ENCODE measurements around the gene PRR18. TPM values are rescaled to one million over a fixed set of nuclear protein-coding genes. Genes with fewer than 3 reads are reported as not detected.

PRR18 gene
- total and polyA plus RNA-seq, 2 of the 13 experiments (the other 11 are each of a cell fraction or from before 2014, with no cell fraction given) = 0.04 TPM

DNA sequence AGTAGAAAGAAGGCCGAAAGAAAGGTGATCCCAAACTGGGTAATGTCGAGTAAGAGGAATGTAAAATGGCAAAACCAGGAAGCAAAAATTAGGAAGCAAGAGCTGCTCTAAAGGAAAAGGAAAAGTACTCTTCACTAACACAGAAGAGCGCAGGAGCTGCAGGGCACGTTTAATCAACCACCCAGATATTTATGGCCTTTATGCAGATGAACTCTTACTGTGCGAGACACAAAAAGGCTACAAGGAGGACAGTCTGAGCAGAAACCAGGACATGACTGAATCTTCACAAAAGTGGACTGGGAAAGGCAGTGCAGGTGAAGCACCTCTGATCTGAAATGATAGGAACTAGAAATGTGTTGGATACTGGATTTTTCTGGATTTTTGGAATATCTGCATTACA, 15.2 kb upstream of the PRR18 start (continued):
- no peak for TF ChIP-seq ZNF629 (CRISPR knock-in tag; conservative IDR thresholded peaks at IDR 0.05)
- no peak for TF ChIP-seq ZNF569 (CRISPR knock-in tag; IDR thresholded peaks at IDR 0.05; ENCODE audit: borderline replicate concordance)
- TF ChIP-seq, protein P1, sequence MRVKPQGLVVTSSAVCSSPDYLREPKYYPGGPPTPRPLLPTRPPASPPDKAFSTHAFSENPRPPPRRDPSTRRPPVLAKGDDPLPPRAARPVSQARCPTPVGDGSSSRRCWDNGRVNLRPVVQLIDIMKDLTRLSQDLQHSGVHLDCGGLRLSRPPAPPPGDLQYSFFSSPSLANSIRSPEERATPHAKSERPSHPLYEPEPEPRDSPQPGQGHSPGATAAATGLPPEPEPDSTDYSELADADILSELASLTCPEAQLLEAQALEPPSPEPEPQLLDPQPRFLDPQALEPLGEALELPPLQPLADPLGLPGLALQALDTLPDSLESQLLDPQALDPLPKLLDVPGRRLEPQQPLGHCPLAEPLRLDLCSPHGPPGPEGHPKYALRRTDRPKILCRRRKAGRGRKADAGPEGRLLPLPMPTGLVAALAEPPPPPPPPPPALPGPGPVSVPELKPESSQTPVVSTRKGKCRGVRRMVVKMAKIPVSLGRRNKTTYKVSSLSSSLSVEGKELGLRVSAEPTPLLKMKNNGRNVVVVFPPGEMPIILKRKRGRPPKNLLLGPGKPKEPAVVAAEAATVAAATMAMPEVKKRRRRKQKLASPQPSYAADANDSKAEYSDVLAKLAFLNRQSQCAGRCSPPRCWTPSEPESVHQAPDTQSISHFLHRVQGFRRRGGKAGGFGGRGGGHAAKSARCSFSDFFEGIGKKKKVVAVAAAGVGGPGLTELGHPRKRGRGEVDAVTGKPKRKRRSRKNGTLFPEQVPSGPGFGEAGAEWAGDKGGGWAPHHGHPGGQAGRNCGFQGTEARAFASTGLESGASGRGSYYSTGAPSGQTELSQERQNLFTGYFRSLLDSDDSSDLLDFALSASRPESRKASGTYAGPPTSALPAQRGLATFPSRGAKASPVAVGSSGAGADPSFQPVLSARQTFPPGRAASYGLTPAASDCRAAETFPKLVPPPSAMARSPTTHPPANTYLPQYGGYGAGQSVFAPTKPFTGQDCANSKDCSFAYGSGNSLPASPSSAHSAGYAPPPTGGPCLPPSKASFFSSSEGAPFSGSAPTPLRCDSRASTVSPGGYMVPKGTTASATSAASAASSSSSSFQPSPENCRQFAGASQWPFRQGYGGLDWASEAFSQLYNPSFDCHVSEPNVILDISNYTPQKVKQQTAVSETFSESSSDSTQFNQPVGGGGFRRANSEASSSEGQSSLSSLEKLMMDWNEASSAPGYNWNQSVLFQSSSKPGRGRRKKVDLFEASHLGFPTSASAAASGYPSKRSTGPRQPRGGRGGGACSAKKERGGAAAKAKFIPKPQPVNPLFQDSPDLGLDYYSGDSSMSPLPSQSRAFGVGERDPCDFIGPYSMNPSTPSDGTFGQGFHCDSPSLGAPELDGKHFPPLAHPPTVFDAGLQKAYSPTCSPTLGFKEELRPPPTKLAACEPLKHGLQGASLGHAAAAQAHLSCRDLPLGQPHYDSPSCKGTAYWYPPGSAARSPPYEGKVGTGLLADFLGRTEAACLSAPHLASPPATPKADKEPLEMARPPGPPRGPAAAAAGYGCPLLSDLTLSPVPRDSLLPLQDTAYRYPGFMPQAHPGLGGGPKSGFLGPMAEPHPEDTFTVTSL (CRISPR knock-in tag; IDR thresholded peaks at IDR 0.05; ENCODE audit: borderline replicate concordance) = no peak
- TF ChIP-seq ZNF740 (CRISPR knock-in tag; IDR thresholded peaks at IDR 0.05) = no peak
- TF ChIP-seq, protein P2, sequence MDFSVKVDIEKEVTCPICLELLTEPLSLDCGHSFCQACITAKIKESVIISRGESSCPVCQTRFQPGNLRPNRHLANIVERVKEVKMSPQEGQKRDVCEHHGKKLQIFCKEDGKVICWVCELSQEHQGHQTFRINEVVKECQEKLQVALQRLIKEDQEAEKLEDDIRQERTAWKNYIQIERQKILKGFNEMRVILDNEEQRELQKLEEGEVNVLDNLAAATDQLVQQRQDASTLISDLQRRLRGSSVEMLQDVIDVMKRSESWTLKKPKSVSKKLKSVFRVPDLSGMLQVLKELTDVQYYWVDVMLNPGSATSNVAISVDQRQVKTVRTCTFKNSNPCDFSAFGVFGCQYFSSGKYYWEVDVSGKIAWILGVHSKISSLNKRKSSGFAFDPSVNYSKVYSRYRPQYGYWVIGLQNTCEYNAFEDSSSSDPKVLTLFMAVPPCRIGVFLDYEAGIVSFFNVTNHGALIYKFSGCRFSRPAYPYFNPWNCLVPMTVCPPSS (IDR thresholded peaks at IDR 0.05) = no peak
- no peak for TF ChIP-seq ZNF605 (CRISPR knock-in tag; IDR thresholded peaks at IDR 0.05)
- TF ChIP-seq, protein P3, sequence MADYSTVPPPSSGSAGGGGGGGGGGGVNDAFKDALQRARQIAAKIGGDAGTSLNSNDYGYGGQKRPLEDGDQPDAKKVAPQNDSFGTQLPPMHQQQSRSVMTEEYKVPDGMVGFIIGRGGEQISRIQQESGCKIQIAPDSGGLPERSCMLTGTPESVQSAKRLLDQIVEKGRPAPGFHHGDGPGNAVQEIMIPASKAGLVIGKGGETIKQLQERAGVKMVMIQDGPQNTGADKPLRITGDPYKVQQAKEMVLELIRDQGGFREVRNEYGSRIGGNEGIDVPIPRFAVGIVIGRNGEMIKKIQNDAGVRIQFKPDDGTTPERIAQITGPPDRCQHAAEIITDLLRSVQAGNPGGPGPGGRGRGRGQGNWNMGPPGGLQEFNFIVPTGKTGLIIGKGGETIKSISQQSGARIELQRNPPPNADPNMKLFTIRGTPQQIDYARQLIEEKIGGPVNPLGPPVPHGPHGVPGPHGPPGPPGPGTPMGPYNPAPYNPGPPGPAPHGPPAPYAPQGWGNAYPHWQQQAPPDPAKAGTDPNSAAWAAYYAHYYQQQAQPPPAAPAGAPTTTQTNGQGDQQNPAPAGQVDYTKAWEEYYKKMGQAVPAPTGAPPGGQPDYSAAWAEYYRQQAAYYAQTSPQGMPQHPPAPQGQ (CRISPR knock-in tag; IDR thresholded peaks at IDR 0.05; ENCODE audit: borderline replicate concordance) = no peak
- no peak for TF ChIP-seq CBX1 (IDR thresholded peaks at IDR 0.05; ENCODE audit: low read depth)

Data from HepG2 (cell line).